GM13976 (cell line): ENCODE results near the gene ERC1.

Source experiments
- DNase-seq: peaks from one replicate; pipeline ENCODE4 v3.0.0; 2012; ENCODE audit warnings: low spot score
- CTCF ChIP-seq: IDR thresholded peaks from 2 replicates; pipeline ENCODE4 v1.5.1; 2012; ENCODE audit warnings: borderline replicate concordance, mild to moderate bottlenecking; ENCODE audit not compliant: insufficient read depth; ENCODE audit errors: extremely low read depth, missing control alignments, control extremely low read depth
- in situ Hi-C: fragments of 300-500 bp; cut with MboI; formaldehyde crosslinking; loops from one replicate; pipeline ENCODE4 v1.12.0; 2022; ENCODE audit warnings: low sequenced_read_pairs, mixed read lengths, inconsistent platforms; ENCODE audit not compliant: unreplicated experiment

The ERC1 gene

GRCh38 chr12:977156-977555 lies 13.9 kb upstream of the ERC1 start:
- DNase-seq = no peak
- no peak for TF ChIP-seq CTCF
- in situ Hi-C loops = no loop called here

DNA sequence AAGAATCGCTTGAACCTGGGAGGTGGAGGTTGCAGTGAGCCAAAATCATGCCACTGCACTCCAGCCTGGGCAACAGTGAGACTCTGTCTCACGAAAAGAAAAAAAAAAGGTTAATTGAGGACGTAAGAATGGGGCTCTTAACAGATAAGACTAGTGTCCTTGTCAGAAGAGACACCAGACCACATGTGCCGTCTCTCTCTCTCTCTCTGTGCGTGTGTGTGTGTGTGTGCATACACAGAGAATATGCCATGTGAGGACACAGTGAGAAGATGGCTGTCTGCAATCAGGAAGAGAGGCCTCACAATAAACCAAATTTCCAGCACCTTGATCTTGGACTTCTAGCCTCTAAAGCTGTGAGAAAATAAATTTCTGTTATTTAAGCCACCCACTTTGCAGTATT lies 11.7 kb upstream of the ERC1 start:
- no peak for TF ChIP-seq CTCF
- in situ Hi-C loops = no loop called here
- DNase-seq = no peak

GRCh38 chr12:981176-981828 lies 9.7 kb upstream of the ERC1 start:
- in situ Hi-C loops = no loop called here
- TF ChIP-seq CTCF = no peak
- DNase-seq = no peak

GRCh38 chr12:981961-982360 lies 9.1 kb upstream of the ERC1 start:
- in situ Hi-C loops = no loop called here
- no peak for TF ChIP-seq CTCF
- DNase-seq = no peak

- in situ Hi-C loops = no loop called here
- TF ChIP-seq CTCF = no peak
- no peak for DNase-seq
Observed at GRCh38 chr12:988646-989045, 2.4 kb upstream of the ERC1 start.

DNA sequence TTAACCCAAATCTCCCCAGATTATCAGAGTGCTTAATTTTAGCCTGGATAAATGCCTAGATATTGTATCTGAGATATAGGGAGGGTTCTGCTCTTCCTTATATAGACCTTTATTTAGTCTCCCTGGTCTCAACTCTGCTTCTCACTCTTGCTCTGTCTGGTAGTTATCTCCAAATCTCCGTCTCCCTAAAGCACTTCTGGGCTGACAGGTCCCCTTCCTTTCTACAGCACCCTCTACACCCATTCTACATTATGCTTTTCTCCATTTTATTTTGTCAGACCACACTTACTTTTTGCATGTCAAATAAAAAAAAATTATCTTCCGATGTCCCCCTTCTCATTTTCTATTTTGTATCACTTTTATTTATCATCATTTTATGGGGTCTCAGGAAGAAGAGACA lies 2.0 kb upstream of the ERC1 start:
- no peak for DNase-seq
- in situ Hi-C loops = no loop called here

More for the DNA sequence above, 2.0 kb upstream of the ERC1 start:
- no peak for TF ChIP-seq CTCF
